Activated naive CD8-positive, alpha-beta T cell treated with anti-CD3 and anti-CD28 coated beads, Interleukin-2, amount 10 ng/mL, durations not matched to agents 7 days and 5 days (primary cell): ENCODE results near the gene CDCA3. TPM values are rescaled to one million over a fixed set of nuclear protein-coding genes. Genes with fewer than 3 reads are reported as not detected.
"Not testable (repeated sequence)": the region's sequence is repeated elsewhere in the genome, so short reads cannot be mapped to it uniquely, and the experiment has no call there.

Source experiments
- ATAC-seq: fragments of 150-1000 bp; cut with Tn5 transposase; one replicate; pipeline ENCODE4 v1.10.0; 2021; ENCODE audit warnings: low read depth, moderate library complexity
- POLR2A ChIA-PET: fragments of 350-600 bp; sonication (Branson Sonifier 250); formaldehyde crosslinking; loops from one replicate; lab custom pipeline; 2021; ENCODE audit warnings: antibody characterized with exemption; lab: Charles Lee
- DNase-seq: peaks from one replicate; pipeline ENCODE4 v3.0.0; 2021
- H3K27ac Mint-ChIP-seq: one replicate; pipeline ENCODE4 v1.8.0; 2022; ENCODE audit warnings: mild to moderate bottlenecking, mixed read lengths
- H3K27me3 Mint-ChIP-seq: one replicate; pipeline ENCODE4 v1.8.0; 2022; ENCODE audit warnings: mild to moderate bottlenecking, moderate library complexity, mixed read lengths
- H3K36me3 Mint-ChIP-seq: one replicate; pipeline ENCODE4 v1.8.0; 2021; ENCODE audit warnings: mild to moderate bottlenecking, mixed read lengths
- H3K4me1 Mint-ChIP-seq: one replicate; pipeline ENCODE4 v1.8.0; 2021; ENCODE audit warnings: mixed read lengths
- H3K4me3 Mint-ChIP-seq: one replicate; pipeline ENCODE4 v1.8.0; 2022; ENCODE audit warnings: mild to moderate bottlenecking, moderate library complexity, mixed read lengths
- H3K9me3 Mint-ChIP-seq: one replicate; pipeline ENCODE4 v1.8.0; 2021; ENCODE audit warnings: mixed read lengths
- total RNA-seq, 2 experiments: library from RNA; stranded (reverse); gene quantifications; one replicate each; pipeline ENCODE4 v1.2.3, GENCODE V29; 2021

Gene CDCA3
- total RNA-seq, 2 experiments from 2014 or later = 76.7 to 85.2 TPM

DNA sequence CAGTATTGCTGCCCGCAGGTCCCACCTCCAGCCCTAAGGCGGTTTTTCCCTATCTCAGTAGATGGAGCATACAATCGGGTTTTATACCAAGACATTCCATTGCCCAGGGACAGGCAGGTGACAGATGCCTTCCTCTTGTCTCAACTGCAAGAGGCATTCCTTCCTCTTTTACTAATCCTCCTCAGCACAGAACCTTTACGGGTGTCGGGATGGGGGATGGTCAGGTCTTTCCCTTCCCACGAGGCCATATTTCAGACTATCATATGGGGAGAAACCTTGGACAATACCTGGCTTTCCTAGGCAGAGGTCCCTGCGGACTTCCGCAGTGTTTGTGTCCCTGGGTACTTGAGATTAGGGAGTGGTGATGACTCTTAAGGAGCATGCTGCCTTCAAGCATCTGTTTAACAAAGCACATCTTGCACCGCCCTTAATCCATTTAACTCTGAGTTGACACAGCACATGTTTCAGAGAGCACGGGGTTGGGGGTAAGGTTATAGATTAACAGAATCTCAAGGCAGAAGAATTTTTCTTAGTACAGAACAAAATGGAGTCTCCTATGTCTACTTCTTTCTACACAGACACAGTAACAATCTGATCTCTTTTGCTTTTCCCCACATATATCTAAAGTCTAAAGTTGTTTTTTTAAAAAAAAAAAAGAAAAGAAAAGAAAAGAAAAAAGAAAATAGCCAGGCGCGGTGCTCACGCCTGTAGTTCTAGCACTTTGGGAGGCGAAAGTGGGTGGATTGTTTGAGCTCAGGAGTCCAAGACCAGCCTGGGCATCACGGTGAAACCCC, 35.3 kb upstream of the CDCA3 start:
- not testable (repeated sequence) for ATAC-seq, H3K4me3 Mint-ChIP-seq, H3K27me3 Mint-ChIP-seq, H3K36me3 Mint-ChIP-seq, DNase-seq, H3K27ac Mint-ChIP-seq, H3K4me1 Mint-ChIP-seq, H3K9me3 Mint-ChIP-seq
- POLR2A ChIA-PET = interaction anchor here (1.1 kb wide), 1 partner anchor 18 kb away, joined by 3 read pairs; no protein-coding TSS in a partner anchor

DNA sequence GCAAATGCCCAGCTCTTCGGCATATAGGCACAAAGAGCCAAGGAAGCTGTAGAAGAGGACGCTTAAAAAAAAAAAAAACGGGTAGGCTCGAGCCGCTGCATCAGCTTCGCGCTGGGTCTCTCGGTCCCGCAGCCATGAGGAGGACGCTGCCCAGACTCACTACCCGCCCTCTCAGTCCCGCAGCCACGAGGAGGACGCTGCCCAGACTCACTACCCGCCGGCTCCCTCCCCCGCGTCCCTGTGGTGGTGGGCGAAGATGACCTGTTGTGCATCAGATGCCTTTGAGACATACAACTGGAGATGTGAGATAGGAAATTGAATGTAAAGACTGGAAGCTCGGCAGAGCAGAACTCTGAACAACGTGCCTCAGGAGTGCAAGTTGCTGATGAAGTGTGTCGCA, 33.5 kb upstream of the CDCA3 start:
- ATAC-seq = no peak
- Mint-ChIP-seq H3K4me1 (peaks cover 2% of the 10 kb centered on the region), H3K4me3 (no peak overlapping the region), H3K9me3 (no peaks in the 10 kb centered on the region), H3K27ac (no peak overlapping the region), H3K36me3 (peaks cover 9% of the 10 kb centered on the region), H3K27me3 (no peaks in the 10 kb centered on the region)
- DNase-seq = no peak
- POLR2A ChIA-PET = no interaction called here

DNA sequence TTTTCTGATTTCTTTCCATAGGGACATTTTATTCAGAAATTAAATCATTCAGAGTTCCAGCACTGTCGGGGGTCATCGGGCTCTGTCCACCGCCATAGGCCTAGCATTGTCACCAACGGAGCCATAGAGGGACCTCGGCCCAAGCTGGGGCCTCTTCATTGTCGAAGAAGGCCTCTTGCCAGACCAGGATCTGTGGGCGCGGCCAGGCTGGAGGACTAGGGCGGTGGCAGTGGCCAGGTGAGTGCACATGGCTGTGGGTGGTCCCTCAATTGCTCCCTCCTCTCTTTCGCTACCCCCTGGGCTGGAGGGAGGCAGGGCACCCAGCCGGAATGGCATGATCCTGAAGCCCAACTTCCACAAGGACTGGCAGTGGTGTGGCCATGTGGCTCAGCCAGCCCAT, 32.6 kb upstream of the CDCA3 start:
- H3K4me3 Mint-ChIP-seq = no peak overlapping the region
- peaks cover 9% of the 10 kb centered on the region for H3K36me3 Mint-ChIP-seq
- POLR2A ChIA-PET = interaction anchor here (0.6 kb wide), 2 partner anchors 37 to 48 kb away, joined by 3 read pairs; no protein-coding TSS in a partner anchor
- DNase-seq = no peak
- peaks cover 2% of the 10 kb centered on the region for H3K4me1 Mint-ChIP-seq
- H3K27ac Mint-ChIP-seq = no peak overlapping the region
- no peaks in the 10 kb centered on the region for H3K9me3 Mint-ChIP-seq
- no peak for ATAC-seq
- no peaks in the 10 kb centered on the region for H3K27me3 Mint-ChIP-seq

- Mint-ChIP-seq H3K36me3 (peaks cover 9% of the 10 kb centered on the region), H3K27ac (no peak overlapping the region), H3K9me3 (no peaks in the 10 kb centered on the region), H3K4me1 (peaks cover under 1% of the 10 kb centered on the region), H3K27me3 (no peaks in the 10 kb centered on the region), H3K4me3 (no peak overlapping the region)
- ATAC-seq = no peak
- POLR2A ChIA-PET = interaction anchor here (0.6 kb wide), 1 partner anchor 48 kb away, joined by 3 read pairs; no protein-coding TSS in a partner anchor
- no peak for DNase-seq
These were observed 32.2 kb upstream of the CDCA3 start for GRCh38 chr12:6883252-6883651.

DNA sequence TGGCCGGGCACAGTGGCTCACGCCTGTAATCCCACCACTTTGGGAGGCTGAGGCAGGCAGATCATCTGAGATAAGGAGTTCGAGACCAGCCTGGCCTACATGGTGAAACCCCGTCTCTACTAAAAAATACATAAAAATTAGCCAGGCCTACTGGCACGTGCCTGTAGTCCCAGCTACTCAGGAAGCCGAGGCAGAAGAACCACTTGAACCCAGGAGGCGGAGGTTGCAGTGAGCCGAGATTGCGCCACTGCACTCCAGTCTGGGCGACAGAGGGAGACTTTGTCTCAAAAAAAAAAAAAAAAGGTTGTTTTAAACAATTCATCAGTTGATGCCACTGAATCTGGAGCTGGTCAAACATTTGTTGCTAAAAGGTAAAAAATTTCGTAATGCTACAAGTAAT, 28.7 kb upstream of the CDCA3 start:
- POLR2A ChIA-PET = interaction anchor here (3.4 kb wide), 1 partner anchor 11 kb away, joined by 14 read pairs; no protein-coding TSS in a partner anchor
- ATAC-seq, H3K27ac Mint-ChIP-seq, H3K4me1 Mint-ChIP-seq, DNase-seq, H3K27me3 Mint-ChIP-seq, H3K4me3 Mint-ChIP-seq, H3K9me3 Mint-ChIP-seq: not testable (repeated sequence)
- H3K36me3 Mint-ChIP-seq = peaks cover 15% of the 10 kb centered on the region

GRCh38 chr12:6874015-6874368, 22.9 kb upstream of the CDCA3 start:
- H3K4me1 Mint-ChIP-seq = peaks cover 44% of the 10 kb centered on the region
- not testable (repeated sequence) for H3K9me3 Mint-ChIP-seq, H3K27me3 Mint-ChIP-seq, ATAC-seq, DNase-seq
- H3K4me3 Mint-ChIP-seq = peak overlapping the region; percentile 94
- peak overlapping the region; percentile 89 for H3K27ac Mint-ChIP-seq
- POLR2A ChIA-PET = interaction anchor here (0.6 to 4.7 kb wide), 8 partner anchors 18 to 323 kb away, joined by 3 to 78 read pairs (median 26); partner anchors contain the start of genes C12orf57, CDCA3, LRRC23 and PTPN6
- H3K36me3 Mint-ChIP-seq = peaks cover 26% of the 10 kb centered on the region

DNA sequence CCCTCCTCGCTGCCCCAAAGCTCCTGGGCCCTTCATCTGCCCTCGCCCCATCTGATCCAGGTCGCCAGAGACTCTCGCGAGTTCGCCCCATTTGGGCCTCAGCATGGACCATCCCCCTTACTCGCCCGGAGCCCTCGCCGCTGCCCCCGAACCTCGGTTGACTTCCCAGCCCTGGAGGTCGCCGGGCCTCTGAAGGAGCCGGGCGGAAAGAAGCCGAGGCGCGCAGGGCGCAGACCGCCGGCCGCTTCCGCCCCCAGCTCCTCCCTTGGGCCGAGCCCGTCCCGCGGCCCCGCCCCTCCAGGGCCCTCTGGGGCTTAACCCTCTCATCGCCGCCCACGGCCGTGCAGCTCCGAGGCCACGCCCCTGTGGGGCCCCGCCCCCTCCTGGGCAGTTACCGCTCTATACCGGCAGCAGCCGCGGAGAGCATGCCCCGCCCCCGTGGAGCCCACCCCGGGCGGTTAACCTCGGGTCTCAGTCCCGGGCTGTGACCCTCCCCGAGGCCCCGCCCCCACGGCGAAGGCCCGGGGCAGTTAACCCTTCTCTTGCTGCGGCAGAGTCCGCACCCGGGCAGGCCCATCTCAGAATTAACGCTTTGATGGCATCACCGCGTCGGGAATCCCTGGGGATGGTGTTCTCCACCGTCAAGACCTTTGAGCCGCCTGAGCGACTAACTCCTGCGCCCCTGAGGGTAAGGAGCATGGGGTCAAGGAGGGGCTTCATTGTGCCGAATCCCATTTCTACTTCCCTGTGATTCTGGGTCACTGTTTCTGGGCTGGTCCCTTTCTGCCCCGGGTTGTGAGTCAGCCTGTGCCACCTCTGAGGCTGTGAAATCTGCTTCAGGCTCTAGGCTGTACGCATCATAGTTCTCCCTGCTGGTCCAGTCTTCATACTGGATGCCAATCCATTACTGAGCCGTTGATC, 22.3 kb upstream of the CDCA3 start, which contains the start of gene SPSB2:
Gene SPSB2, minus strand, starts transcription at position 210 of the 921 bp plus-strand sequence. CDS start 402 bp downstream, outside the sequence.
- POLR2A ChIA-PET = interaction anchor here (0.6 to 4.7 kb wide), 28 partner anchors 9 to 410 kb away, joined by 3 to 78 read pairs (median 5); partner anchors contain the start of genes C12orf57, CDCA3, COPS7A and ENO2
- peak within 1 kb of the TSS; percentile 93 for H3K27ac Mint-ChIP-seq
- peaks cover 32% of the 10 kb centered on the region for H3K36me3 Mint-ChIP-seq
- ATAC-seq (peak; percentile 78), DNase-seq (peak; percentile 100)
- no peaks in the 10 kb centered on the region for H3K27me3 Mint-ChIP-seq
- peaks cover 48% of the 10 kb centered on the region for H3K4me1 Mint-ChIP-seq
- no peaks in the 10 kb centered on the region for H3K9me3 Mint-ChIP-seq
- H3K4me3 Mint-ChIP-seq = peak within 1 kb of the TSS; percentile 94

DNA sequence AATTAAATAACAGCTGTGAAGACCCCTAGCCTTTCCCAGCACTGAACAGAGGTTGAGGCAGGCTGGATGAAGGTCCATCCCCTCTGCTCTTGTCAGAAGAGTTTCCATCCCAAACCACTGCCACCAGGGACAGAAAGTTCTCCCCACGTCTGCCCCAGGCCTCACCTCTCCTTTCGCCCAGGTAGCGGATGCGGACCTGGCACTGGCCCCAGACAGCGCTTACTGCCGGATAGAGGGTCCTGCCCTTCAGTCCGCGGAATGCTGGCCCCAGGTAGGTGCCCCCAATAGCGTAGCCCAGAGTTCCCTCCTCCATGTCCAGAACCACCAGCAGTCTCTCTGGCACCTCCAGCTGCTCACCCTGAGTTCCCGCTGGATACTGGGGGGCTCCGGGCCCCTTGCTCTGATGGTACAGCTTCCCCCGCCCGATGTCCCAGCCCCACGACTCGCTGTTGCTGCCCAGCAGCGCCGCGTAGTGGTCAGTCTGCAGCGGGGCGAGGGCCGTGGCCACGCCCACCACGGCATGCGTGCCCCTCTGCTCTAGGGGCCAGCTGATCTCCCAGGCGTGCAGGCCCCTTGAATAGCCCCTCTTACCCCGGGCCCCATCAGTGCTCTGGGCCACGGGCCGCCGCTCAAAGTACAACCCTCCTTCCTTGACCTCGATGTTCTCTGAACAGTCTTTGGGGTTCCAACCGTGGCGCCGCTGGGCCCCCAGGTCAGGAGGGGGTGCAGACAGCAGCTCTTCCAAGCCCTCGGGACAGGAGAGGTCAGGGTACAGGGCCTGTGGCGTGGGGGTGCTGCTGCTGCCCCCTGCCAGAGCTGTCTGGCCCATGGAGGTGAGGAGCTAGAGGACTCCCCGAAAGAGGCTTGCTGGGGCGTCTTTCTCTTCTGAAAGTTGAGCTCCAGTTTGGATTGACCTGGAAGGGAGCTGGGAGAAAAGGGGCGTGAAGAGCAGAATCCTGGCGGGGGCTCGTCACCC, 21.3 kb upstream of the CDCA3 start:
- Mint-ChIP-seq H3K4me3 (peak overlapping the region; percentile 94), H3K9me3 (no peaks in the 10 kb centered on the region)

DNA sequence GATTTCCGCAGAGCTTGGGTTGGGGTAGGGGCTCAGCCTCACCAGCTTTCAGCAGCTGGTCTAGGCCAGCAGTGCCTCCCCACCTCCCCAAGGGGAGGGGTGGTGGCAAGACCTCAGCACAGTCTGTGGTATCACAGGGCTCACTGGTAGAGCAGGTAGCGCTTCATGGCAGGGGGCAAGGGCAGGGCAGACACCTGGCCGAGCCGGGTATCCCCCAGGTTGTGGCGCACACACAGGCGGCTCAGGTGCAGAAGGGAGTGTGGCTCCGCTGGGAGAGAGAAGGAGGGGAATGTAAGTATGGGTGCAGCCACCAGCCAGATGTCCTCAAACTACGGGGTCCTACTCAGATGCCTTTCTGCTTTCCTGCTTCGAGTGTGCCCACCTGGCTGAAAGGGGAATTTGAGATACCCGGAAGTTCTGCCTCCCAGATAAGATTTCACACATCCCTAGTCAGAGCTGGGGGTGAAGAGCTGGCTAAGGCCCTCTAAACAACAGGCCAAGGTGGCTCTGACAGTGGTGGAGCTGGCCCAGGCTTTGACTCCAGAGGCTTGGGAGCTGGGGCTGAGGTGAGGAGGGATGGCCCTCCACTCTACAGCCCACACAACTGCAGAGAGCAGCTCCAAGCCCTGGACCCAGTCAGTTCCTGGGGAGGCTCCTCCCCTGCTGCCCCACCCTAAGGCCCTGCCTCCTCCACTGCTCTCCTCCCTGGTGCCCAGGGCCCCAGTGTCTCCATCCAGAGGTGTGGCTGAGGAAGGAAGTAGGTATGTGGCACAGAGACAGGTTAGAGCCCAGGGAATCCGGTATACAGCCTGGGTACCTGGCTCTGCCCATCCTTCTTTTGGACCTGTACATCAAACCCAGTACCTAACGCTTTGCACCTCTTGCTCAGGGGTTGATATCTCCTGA, 20.2 kb upstream of the CDCA3 start:
- DNase-seq (peak; percentile 56), ATAC-seq (peak; percentile 16)
- Mint-ChIP-seq H3K4me3 (peak overlapping the region; percentile 94), H3K4me1 (peaks cover 48% of the 10 kb centered on the region), H3K27me3 (no peaks in the 10 kb centered on the region), H3K9me3 (no peaks in the 10 kb centered on the region), H3K27ac (peak overlapping the region; percentile 93), H3K36me3 (peaks cover 35% of the 10 kb centered on the region)
- POLR2A ChIA-PET = interaction anchor here (0.6 to 4.7 kb wide), 11 partner anchors 11 to 237 kb away, joined by 3 to 78 read pairs (median 17); partner anchors contain the start of genes C12orf57, CDCA3, ENO2 and LPCAT3

More for the DNA sequence above, 21.3 kb upstream of the CDCA3 start:
- DNase-seq = peak; percentile 95
- Mint-ChIP-seq H3K27me3 (no peaks in the 10 kb centered on the region), H3K4me1 (peaks cover 48% of the 10 kb centered on the region), H3K27ac (peak overlapping the region; percentile 93), H3K36me3 (peaks cover 37% of the 10 kb centered on the region)
- POLR2A ChIA-PET = interaction anchor here (0.6 to 4.7 kb wide), 28 partner anchors 10 to 409 kb away, joined by 3 to 78 read pairs (median 5); partner anchors contain the start of genes C12orf57, CDCA3, COPS7A and ENO2
- peak; percentile 27 for ATAC-seq

GRCh38 chr12:6870304-6870703, 19.2 kb upstream of the CDCA3 start:
- POLR2A ChIA-PET = interaction anchor here (0.7 to 4.6 kb wide), 4 partner anchors 12 to 148 kb away, joined by 3 to 27 read pairs (median 8); partner anchors contain the start of gene LPCAT3
- H3K27ac Mint-ChIP-seq = peak overlapping the region; percentile 63
- not testable (repeated sequence) for H3K27me3 Mint-ChIP-seq, H3K9me3 Mint-ChIP-seq, DNase-seq, ATAC-seq
- H3K4me3 Mint-ChIP-seq = peak overlapping the region; percentile 94
- peaks cover 44% of the 10 kb centered on the region for H3K4me1 Mint-ChIP-seq
- peaks cover 31% of the 10 kb centered on the region for H3K36me3 Mint-ChIP-seq
